Measurements from ENCODE around the gene THEMIS2. TPM values are rescaled to one million over a fixed set of nuclear protein-coding genes. Genes with fewer than 3 reads are reported as not detected.

The THEMIS2 gene
- total and polyA plus RNA-seq, 10 of the 15 experiments (the other 5 are each of a cell fraction or from before 2014, with no cell fraction given), result 9.1 to 114 (median 38.3) TPM

DNA sequence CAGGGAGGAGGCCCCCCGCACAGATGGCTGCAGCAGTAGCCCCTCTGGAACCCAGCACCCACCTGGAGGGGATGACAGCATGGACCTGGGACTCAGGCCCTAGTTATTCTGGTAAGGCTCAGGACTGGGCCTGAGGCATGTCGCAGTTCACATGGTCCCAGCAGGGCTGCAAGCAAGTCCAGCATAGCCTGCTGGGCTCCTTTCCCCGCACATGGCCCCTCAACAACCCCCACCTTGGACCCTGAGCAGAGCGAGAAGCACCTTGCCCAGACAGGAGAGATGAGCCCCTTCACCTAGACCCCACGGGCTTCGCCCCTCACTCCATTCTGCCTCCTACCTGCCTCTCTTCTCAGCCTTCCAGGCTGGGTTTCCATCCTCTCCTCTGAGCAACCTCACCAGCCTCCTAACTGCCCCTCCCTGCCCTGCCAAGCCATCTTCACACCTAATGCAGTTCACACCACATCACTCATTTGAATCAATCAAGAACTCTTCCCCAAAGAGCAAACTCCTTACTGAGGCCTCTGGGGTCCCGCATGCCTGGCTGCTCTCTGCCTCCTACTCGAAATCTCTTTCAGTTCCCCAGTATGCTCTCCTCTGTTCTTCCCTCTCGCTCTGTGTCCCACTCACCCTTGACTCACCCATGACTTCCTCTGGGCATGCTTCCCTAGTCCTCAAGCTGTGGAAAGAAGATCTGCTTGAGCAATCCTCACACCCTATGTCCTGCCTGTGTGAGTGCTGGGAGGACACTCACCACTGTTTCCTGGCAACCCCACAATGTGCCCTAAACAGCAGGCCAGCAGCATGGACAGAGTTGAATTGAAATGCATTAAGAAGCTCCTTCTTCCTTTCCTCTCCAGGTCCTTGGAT, 9.4 kb upstream of the THEMIS2 start (continued):
- TF ChIP-seq, protein P1, sequence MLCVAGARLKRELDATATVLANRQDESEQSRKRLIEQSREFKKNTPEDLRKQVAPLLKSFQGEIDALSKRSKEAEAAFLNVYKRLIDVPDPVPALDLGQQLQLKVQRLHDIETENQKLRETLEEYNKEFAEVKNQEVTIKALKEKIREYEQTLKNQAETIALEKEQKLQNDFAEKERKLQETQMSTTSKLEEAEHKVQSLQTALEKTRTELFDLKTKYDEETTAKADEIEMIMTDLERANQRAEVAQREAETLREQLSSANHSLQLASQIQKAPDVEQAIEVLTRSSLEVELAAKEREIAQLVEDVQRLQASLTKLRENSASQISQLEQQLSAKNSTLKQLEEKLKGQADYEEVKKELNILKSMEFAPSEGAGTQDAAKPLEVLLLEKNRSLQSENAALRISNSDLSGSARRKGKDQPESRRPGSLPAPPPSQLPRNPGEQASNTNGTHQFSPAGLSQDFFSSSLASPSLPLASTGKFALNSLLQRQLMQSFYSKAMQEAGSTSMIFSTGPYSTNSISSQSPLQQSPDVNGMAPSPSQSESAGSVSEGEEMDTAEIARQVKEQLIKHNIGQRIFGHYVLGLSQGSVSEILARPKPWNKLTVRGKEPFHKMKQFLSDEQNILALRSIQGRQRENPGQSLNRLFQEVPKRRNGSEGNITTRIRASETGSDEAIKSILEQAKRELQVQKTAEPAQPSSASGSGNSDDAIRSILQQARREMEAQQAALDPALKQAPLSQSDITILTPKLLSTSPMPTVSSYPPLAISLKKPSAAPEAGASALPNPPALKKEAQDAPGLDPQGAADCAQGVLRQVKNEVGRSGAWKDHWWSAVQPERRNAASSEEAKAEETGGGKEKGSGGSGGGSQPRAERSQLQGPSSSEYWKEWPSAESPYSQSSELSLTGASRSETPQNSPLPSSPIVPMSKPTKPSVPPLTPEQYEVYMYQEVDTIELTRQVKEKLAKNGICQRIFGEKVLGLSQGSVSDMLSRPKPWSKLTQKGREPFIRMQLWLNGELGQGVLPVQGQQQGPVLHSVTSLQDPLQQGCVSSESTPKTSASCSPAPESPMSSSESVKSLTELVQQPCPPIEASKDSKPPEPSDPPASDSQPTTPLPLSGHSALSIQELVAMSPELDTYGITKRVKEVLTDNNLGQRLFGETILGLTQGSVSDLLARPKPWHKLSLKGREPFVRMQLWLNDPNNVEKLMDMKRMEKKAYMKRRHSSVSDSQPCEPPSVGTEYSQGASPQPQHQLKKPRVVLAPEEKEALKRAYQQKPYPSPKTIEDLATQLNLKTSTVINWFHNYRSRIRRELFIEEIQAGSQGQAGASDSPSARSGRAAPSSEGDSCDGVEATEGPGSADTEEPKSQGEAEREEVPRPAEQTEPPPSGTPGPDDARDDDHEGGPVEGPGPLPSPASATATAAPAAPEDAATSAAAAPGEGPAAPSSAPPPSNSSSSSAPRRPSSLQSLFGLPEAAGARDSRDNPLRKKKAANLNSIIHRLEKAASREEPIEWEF (IDR thresholded peaks at IDR 0.05; ENCODE audit: insufficient replicate concordance, low read depth, low read length), result no peak
- TF ChIP-seq ZNF384 (IDR thresholded peaks at IDR 0.05; ENCODE audit: borderline replicate concordance, low read depth, low read length) (no peak), CREM (IDR thresholded peaks at IDR 0.05; ENCODE audit: low read depth) (no peak; the same call in 1 of the 2 replicates), ZNF622 (IDR thresholded peaks at IDR 0.05) (no peak), MTA2 (IDR thresholded peaks at IDR 0.05; ENCODE audit: low read depth) (peak; percentile 81), RCOR1 (conservative IDR thresholded peaks at IDR 0.05; ENCODE audit: low read depth, low read length) (no peak), CBX5 (IDR thresholded peaks at IDR 0.05; ENCODE audit: low read depth) (no peak), SP1 (IDR thresholded peaks at IDR 0.05; ENCODE audit: low read depth, low read length) (no peak), PAX5 (IDR thresholded peaks at IDR 0.05; ENCODE audit: borderline replicate concordance, low read depth, low read length) (peak; percentile 85), ETV6 (conservative IDR thresholded peaks at IDR 0.05 in 1 of 2, IDR thresholded peaks at IDR 0.05 in 1 of 2; ENCODE audit: borderline replicate concordance in 1 of 2, low read depth in 1 of 2) (no peak), HDAC2 (IDR thresholded peaks at IDR 0.05) (no peak), BMI1 (IDR thresholded peaks at IDR 0.05; ENCODE audit: borderline replicate concordance) (0 out of 2 replicates have a peak, but pooled peaks have one; percentile 17), SUZ12 (IDR thresholded peaks at IDR 0.05; ENCODE audit: unreplicated experiment) (no peak), HDGF (IDR thresholded peaks at IDR 0.05) (peak; percentile 95), ZNF687 (IDR thresholded peaks at IDR 0.05) (peak; percentile 84), TAF1 (IDR thresholded peaks at IDR 0.05; ENCODE audit: borderline replicate concordance, low read depth, low read length) (no peak), IKZF1 (conservative IDR thresholded peaks at IDR 0.05) (peak; percentile 97), SREBF1 (IDR thresholded peaks at IDR 0.05; ENCODE audit: low read length) (no peak)
- TF ChIP-seq, protein P2, sequence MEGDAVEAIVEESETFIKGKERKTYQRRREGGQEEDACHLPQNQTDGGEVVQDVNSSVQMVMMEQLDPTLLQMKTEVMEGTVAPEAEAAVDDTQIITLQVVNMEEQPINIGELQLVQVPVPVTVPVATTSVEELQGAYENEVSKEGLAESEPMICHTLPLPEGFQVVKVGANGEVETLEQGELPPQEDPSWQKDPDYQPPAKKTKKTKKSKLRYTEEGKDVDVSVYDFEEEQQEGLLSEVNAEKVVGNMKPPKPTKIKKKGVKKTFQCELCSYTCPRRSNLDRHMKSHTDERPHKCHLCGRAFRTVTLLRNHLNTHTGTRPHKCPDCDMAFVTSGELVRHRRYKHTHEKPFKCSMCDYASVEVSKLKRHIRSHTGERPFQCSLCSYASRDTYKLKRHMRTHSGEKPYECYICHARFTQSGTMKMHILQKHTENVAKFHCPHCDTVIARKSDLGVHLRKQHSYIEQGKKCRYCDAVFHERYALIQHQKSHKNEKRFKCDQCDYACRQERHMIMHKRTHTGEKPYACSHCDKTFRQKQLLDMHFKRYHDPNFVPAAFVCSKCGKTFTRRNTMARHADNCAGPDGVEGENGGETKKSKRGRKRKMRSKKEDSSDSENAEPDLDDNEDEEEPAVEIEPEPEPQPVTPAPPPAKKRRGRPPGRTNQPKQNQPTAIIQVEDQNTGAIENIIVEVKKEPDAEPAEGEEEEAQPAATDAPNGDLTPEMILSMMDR (IDR thresholded peaks at IDR 0.05 in 2 of 3, conservative IDR thresholded peaks at IDR 0.05 in 1 of 3; ENCODE audit: control insufficient read depth in 2 of 3, extremely low read depth in 1 of 3, insufficient read depth in 1 of 3, low read depth in 3 of 3, low read length in 3 of 3), result no peak

Data from GM12878 (cell line).